ENCODE data around the gene TIAM1.

- no peak for TF ChIP-seq POLR2A (IDR thresholded peaks at IDR 0.05)
- TF ChIP-seq, protein P1, sequence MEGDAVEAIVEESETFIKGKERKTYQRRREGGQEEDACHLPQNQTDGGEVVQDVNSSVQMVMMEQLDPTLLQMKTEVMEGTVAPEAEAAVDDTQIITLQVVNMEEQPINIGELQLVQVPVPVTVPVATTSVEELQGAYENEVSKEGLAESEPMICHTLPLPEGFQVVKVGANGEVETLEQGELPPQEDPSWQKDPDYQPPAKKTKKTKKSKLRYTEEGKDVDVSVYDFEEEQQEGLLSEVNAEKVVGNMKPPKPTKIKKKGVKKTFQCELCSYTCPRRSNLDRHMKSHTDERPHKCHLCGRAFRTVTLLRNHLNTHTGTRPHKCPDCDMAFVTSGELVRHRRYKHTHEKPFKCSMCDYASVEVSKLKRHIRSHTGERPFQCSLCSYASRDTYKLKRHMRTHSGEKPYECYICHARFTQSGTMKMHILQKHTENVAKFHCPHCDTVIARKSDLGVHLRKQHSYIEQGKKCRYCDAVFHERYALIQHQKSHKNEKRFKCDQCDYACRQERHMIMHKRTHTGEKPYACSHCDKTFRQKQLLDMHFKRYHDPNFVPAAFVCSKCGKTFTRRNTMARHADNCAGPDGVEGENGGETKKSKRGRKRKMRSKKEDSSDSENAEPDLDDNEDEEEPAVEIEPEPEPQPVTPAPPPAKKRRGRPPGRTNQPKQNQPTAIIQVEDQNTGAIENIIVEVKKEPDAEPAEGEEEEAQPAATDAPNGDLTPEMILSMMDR (IDR thresholded peaks at IDR 0.05) = no peak
- TF ChIP-seq POLR2AphosphoS5 (IDR thresholded peaks at IDR 0.05) = no peak
These were observed 184.3 kb downstream of the TIAM1 start for GRCh38 chr21:31159808-31160207.

All from gastroesophageal sphincter (tissue), 3 donors.